SK-N-SH (cell line): Measurements from ENCODE around the gene ARL3. TPM values are rescaled to one million over a fixed set of nuclear protein-coding genes. Genes with fewer than 3 reads are reported as not detected.
A peak's percentile ranks its signal among the peaks of the same experiment; 100 is the strongest.

ENCODE experiments used
- CTCF ChIA-PET: fragments of 300-600, 350-600 bp; formaldehyde crosslinking; extraction: SDS; loops from one replicate; lab custom pipeline; 2021; lab: Yijun Ruan, JAX
- POLR2A ChIA-PET: fragments of 350-600 bp; sonication (Branson Sonifier 250); formaldehyde crosslinking; extraction: SDS; loops from one replicate; lab custom pipeline; 2020; ENCODE audit warnings: antibody characterized with exemption, inconsistent platforms; lab: Yijun Ruan, JAX
- DNase-seq: peaks from one replicate; pipeline ENCODE4 v3.0.0; 2012
- H2AFZ ChIP-seq: fragments of 200-600 bp; sonication (generic); 2 replicates; pipeline ENCODE4 v1.8.1; 2016; ENCODE audit warnings: antibody characterized with exemption, mild to moderate bottlenecking, low read depth
- H3F3A ChIP-seq: fragments of 200-600 bp; sonication (generic); replicated peaks from 2 replicates; pipeline ENCODE3; 2016; ENCODE audit warnings: antibody characterized with exemption, mild to moderate bottlenecking; ENCODE audit not compliant: insufficient read depth
- H3K27ac ChIP-seq, 2 experiments: fragments of 200-500 bp in 1 of 2; fragments of 200-600 bp in 1 of 2; sonication (Bioruptor generic) in 1 of 2; sonication (generic), shearing (Covaris generic) in 1 of 2; 2 replicates each; pipeline versions ENCODE4 v1.5.1 to v1.6.1; 2014 to 2016; ENCODE audit warnings: low read depth in 2 of 2, inconsistent platforms in 1 of 2, low read length in 1 of 2, mild to moderate bottlenecking in 1 of 2, mixed read lengths in 1 of 2
- H3K27me3 ChIP-seq: fragments of 200-600 bp; sonication (generic), shearing (Covaris generic); 2 replicates; pipeline ENCODE4 v1.6.1; 2016; ENCODE audit warnings: mixed run types; ENCODE audit not compliant: insufficient read depth
- H3K36me3 ChIP-seq, 2 experiments: fragments of 200-500 bp in 1 of 2; fragments of 200-600 bp in 1 of 2; sonication (Bioruptor generic) in 1 of 2; sonication (generic) in 1 of 2; replicated peaks in 1 of 2; 2 replicates each; pipeline versions ENCODE3 to v1.5.1; 2014 to 2016; ENCODE audit warnings: low read length in 1 of 2, mild to moderate bottlenecking in 1 of 2; ENCODE audit not compliant: insufficient read depth in 2 of 2, control insufficient read depth in 1 of 2
- H3K4me1 ChIP-seq, 2 experiments: fragments of 200-500 bp in 1 of 2; fragments of 200-600 bp in 1 of 2; sonication (Bioruptor generic) in 1 of 2; sonication (generic), shearing (Covaris generic) in 1 of 2; 2 replicates each; pipeline versions ENCODE4 v1.5.1 to v1.6.1; 2014 to 2016; ENCODE audit warnings: low read depth in 1 of 2, low read length in 1 of 2, mixed run types in 1 of 2; ENCODE audit not compliant: insufficient read depth in 2 of 2, control insufficient read depth in 1 of 2
- H3K4me2 ChIP-seq: fragments of 200-600 bp; sonication (generic), shearing (Covaris generic); 2 replicates; pipeline ENCODE4 v1.6.1; 2017; ENCODE audit warnings: mixed run types
- H3K4me3 ChIP-seq, 2 experiments: fragments of 200-500 bp in 1 of 2; fragments of 200-600 bp in 1 of 2; sonication (Bioruptor generic) in 1 of 2; sonication (generic), shearing (Covaris generic) in 1 of 2; 2 replicates each; pipeline versions ENCODE4 v1.5.1 to v1.8.1; 2014 to 2016; ENCODE audit warnings: low read depth in 2 of 2, inconsistent platforms in 1 of 2, low read length in 1 of 2, mild to moderate bottlenecking in 1 of 2, mixed read lengths in 1 of 2, moderate library complexity in 1 of 2
- H3K79me2 ChIP-seq: fragments of 200-600 bp; sonication (generic); 2 replicates; pipeline ENCODE4 v1.8.1; 2017; ENCODE audit warnings: mild to moderate bottlenecking; ENCODE audit not compliant: insufficient read depth
- H3K9ac ChIP-seq: fragments of 200-600 bp; sonication (generic); 2 replicates; pipeline ENCODE4 v1.6.1; 2017; ENCODE audit warnings: mixed run types
- H3K9me2 ChIP-seq: fragments of 200-600 bp; sonication (generic); 2 replicates; pipeline ENCODE4 v1.6.1; 2017; ENCODE audit warnings: mixed run types
- H3K9me3 ChIP-seq: fragments of 200-600 bp; sonication (generic); 2 replicates; pipeline ENCODE4 v1.6.1; 2017; ENCODE audit warnings: mixed run types, mild to moderate bottlenecking, moderate library complexity
- H4K20me1 ChIP-seq: fragments of 200-600 bp; sonication (generic); 2 replicates; pipeline ENCODE4 v1.6.1; 2017; ENCODE audit warnings: mild to moderate bottlenecking, mixed run types; ENCODE audit not compliant: insufficient read depth
- ELF1 ChIP-seq: IDR thresholded peaks from 2 replicates; pipeline ENCODE4 v1.4.0; 2012
- FOXJ3 ChIP-seq: sonication (generic); formaldehyde crosslinking; IDR thresholded peaks from 2 replicates; pipeline ENCODE4 v1.5.1; 2020; ENCODE audit warnings: mild to moderate bottlenecking, missing genetic modification reagents
- FOXM1 ChIP-seq: IDR thresholded peaks from 2 replicates; pipeline ENCODE4 v1.4.0; 2012; ENCODE audit warnings: low read depth, mild to moderate bottlenecking
- GABPA ChIP-seq: IDR thresholded peaks from 2 replicates; pipeline ENCODE4 v1.4.0; 2012; ENCODE audit warnings: low read depth, mild to moderate bottlenecking
- MEF2A ChIP-seq: IDR thresholded peaks from 2 replicates; pipeline ENCODE4 v1.4.0; 2012; ENCODE audit warnings: low read depth, borderline replicate concordance
- MXI1 ChIP-seq: IDR thresholded peaks from 2 replicates; pipeline ENCODE4 v1.6.1; 2012; ENCODE audit warnings: mild to moderate bottlenecking, low read depth, low read length, improper control_type of control experiment
- NFIC ChIP-seq: IDR thresholded peaks from 2 replicates; pipeline ENCODE4 v1.4.0; 2012; ENCODE audit warnings: borderline replicate concordance
- RFX5 ChIP-seq: IDR thresholded peaks from 2 replicates; pipeline ENCODE4 v1.6.1; 2012; ENCODE audit warnings: mild to moderate bottlenecking, improper control_type of control experiment, low read length
- SMC3 ChIP-seq: IDR thresholded peaks from 2 replicates; pipeline ENCODE4 v1.6.1; 2012; ENCODE audit warnings: low read depth, low read length, improper control_type of control experiment
- TAF1 ChIP-seq: IDR thresholded peaks from 2 replicates; pipeline ENCODE4 v1.6.1; 2012; ENCODE audit warnings: low read depth, mild to moderate bottlenecking, low read length, moderate library complexity, borderline replicate concordance
- TCF12 ChIP-seq: IDR thresholded peaks from 2 replicates; pipeline ENCODE4 v1.4.0; 2012
- TEAD4 ChIP-seq: IDR thresholded peaks from 2 replicates; pipeline ENCODE4 v1.4.0; 2012; ENCODE audit warnings: mild to moderate bottlenecking, borderline replicate concordance; ENCODE audit not compliant: insufficient read depth
- YY1 ChIP-seq: IDR thresholded peaks from 2 replicates; pipeline ENCODE4 v1.4.0; 2012; ENCODE audit warnings: low read depth, mild to moderate bottlenecking
- WGBS: methylation state at CpG from one replicate; pipeline ENCODE4 v1.1.6; 2017; ENCODE audit warnings: low lambda C conversion rate; 5-methylcytosine and 5-hydroxymethylcytosine counted together
- polyA plus RNA-seq, 3 experiments: library from polyadenylated mRNA; depleted of rRNA; stranded (reverse); fragments of >200 nt; gene quantifications; 2 replicates each; pipeline ENCODE4 v1.2.3, GENCODE V29; 2012
- TF ChIP-seq, protein P1 (sequence below): fragments of 150-350 bp; IDR thresholded peaks from 2 replicates; pipeline ENCODE4 v1.6.1; 2017; ENCODE audit warnings: antibody characterized with exemption, low read length, low read depth, borderline replicate concordance
- TF ChIP-seq, protein P2 (sequence below): fragments of 200-600 bp; sonication (generic); IDR thresholded peaks from 2 replicates; pipeline ENCODE4 v1.6.1; 2017; ENCODE audit warnings: antibody characterized with exemption, mild to moderate bottlenecking, moderate library complexity
- TF ChIP-seq, protein P3 (sequence below): IDR thresholded peaks from 2 replicates; pipeline ENCODE4 v1.4.0; 2012; ENCODE audit warnings: low read depth, borderline replicate concordance

Gene ARL3
- polyA plus RNA-seq, 1 of the 3 experiments (the other 2 are of a cell fraction): 11.2 TPM

DNA sequence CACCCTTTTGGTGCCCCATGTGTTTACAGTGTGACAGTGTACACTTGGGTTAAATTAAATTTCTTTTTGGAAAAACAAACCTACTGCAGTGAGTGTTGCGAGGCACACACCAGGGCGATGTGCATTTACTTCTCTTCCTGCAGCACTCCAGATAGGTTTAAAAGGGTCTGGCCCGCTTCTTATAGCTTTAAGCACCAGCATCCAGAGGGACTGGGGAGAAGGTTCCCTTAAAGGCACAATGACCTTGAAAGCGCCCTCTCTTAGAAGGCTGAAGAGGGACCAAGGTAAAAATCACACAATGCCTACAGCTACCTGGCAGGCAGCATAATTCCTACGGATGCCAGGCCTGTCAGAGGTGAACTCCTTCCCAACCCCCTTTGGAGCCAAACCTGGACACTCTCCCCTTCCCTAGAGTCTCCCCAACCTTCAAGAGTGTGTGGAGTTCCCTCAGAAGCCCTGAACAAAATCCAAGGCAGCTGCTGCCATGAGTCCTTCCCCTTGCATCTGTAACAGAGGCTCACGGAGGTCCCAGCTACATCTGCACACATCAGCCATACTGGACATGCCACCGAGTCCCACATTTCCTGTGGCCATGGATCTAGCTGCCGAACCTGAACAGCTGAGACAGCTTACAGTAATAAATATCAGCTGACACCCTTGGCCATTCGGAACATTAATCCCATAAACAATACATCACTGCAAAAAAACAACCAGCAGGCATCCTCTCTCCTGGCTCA is 36.7 kb downstream of the ARL3 start:
- POLR2A ChIA-PET: interaction anchor here (1.2 kb wide), 1 partner anchor 44 kb away, joined by 3 read pairs; no protein-coding TSS in a partner anchor
- Histone ChIP-seq H3K4me2 (peak overlapping the region; percentile 54; the same call in 1 of the 2 replicates), H3K9me2 (no peaks in the 10 kb centered on the region), H3K4me3 (no peak overlapping the region), H3K27me3 (no peaks in the 10 kb centered on the region), H2AFZ (no peak overlapping the region), H3F3A (peaks cover 6% of the 10 kb centered on the region)
- WGBS: 91% methylated on average over 7 of the region's 9 CpGs
- no peak for DNase-seq
- CTCF ChIA-PET: interaction anchor here (0.7 to 12.9 kb wide), 21 partner anchors 8 to 869 kb away, joined by 3 to 123 read pairs (median 5); partner anchors contain the start of genes ARL3, CYP17A1, SFXN2 and TRIM8
- no peak for TF ChIP-seq NFIC
- TF ChIP-seq ELF1: no peak
- no peak for TF ChIP-seq FOXM1
- TF ChIP-seq MXI1: no peak
- no peak for TF ChIP-seq TAF1
- no peak for TF ChIP-seq SMC3
- TF ChIP-seq GABPA: no peak
- no peak for TF ChIP-seq TEAD4
- TF ChIP-seq, protein P1, sequence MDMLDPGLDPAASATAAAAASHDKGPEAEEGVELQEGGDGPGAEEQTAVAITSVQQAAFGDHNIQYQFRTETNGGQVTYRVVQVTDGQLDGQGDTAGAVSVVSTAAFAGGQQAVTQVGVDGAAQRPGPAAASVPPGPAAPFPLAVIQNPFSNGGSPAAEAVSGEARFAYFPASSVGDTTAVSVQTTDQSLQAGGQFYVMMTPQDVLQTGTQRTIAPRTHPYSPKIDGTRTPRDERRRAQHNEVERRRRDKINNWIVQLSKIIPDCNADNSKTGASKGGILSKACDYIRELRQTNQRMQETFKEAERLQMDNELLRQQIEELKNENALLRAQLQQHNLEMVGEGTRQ: no peak
- no peak for TF ChIP-seq TCF12
- TF ChIP-seq, protein P2, sequence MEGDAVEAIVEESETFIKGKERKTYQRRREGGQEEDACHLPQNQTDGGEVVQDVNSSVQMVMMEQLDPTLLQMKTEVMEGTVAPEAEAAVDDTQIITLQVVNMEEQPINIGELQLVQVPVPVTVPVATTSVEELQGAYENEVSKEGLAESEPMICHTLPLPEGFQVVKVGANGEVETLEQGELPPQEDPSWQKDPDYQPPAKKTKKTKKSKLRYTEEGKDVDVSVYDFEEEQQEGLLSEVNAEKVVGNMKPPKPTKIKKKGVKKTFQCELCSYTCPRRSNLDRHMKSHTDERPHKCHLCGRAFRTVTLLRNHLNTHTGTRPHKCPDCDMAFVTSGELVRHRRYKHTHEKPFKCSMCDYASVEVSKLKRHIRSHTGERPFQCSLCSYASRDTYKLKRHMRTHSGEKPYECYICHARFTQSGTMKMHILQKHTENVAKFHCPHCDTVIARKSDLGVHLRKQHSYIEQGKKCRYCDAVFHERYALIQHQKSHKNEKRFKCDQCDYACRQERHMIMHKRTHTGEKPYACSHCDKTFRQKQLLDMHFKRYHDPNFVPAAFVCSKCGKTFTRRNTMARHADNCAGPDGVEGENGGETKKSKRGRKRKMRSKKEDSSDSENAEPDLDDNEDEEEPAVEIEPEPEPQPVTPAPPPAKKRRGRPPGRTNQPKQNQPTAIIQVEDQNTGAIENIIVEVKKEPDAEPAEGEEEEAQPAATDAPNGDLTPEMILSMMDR: no peak
- TF ChIP-seq RFX5: no peak
- TF ChIP-seq MEF2A: no peak
- no peak for TF ChIP-seq FOXJ3
- TF ChIP-seq, protein P3, sequence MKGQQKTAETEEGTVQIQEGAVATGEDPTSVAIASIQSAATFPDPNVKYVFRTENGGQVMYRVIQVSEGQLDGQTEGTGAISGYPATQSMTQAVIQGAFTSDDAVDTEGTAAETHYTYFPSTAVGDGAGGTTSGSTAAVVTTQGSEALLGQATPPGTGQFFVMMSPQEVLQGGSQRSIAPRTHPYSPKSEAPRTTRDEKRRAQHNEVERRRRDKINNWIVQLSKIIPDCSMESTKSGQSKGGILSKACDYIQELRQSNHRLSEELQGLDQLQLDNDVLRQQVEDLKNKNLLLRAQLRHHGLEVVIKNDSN: no peak
- TF ChIP-seq YY1: no peak
- TF ChIP-seq, all 33 proteins: peak for 0
- Histone ChIP-seq H3K9me3 (no peaks in the 10 kb centered on the region), H3K27ac (peak overlapping the region; percentile 67 to 85; a peak in 3 of 4 replicates), H3K79me2 (no peaks in the 10 kb centered on the region), H3K9ac (no peak overlapping the region), H3K4me1 (peaks cover 30 to 58% of the 10 kb centered on the region in 2 experiments), H3K36me3 (peaks cover 4 to 8% of the 10 kb centered on the region in 2 experiments), H4K20me1 (no peaks in the 10 kb centered on the region)
